Progenitor cell of endocrine pancreas (in vitro differentiated cells): ENCODE measurements around the gene KLF5. TPM values are rescaled to one million over a fixed set of nuclear protein-coding genes. Genes with fewer than 3 reads are reported as not detected.

ENCODE experiments used
- DNase-seq: peaks from one replicate; pipeline ENCODE4 v3.0.0; 2021; ENCODE audit warnings: low spot score; ENCODE audit not compliant: unreplicated experiment
- H3K27ac Mint-ChIP-seq: 2 replicates; pipeline ENCODE4 v1.8.0; 2021; ENCODE audit warnings: mild to moderate bottlenecking, moderate library complexity, mixed read lengths
- H3K27me3 Mint-ChIP-seq: 2 replicates; pipeline ENCODE4 v1.8.0; 2021; ENCODE audit warnings: mixed read lengths
- H3K36me3 Mint-ChIP-seq: 2 replicates; pipeline ENCODE4 v1.8.0; 2022; ENCODE audit warnings: mixed read lengths; ENCODE audit not compliant: insufficient read depth
- H3K4me1 Mint-ChIP-seq: 2 replicates; pipeline ENCODE4 v1.8.0; 2021; ENCODE audit warnings: low read depth, mixed read lengths
- H3K4me3 Mint-ChIP-seq: 2 replicates; pipeline ENCODE4 v1.8.0; 2021; ENCODE audit warnings: low read depth, mild to moderate bottlenecking, moderate library complexity, mixed read lengths
- H3K9me3 Mint-ChIP-seq: 2 replicates; pipeline ENCODE4 v1.8.0; 2021; ENCODE audit warnings: low read depth, mixed read lengths
- CTCF ChIP-seq: fragments of 200-600 bp; sonication (generic); IDR thresholded peaks from one replicate; pipeline ENCODE4 v1.5.0; 2021; ENCODE audit warnings: antibody characterized with exemption, mild to moderate bottlenecking; ENCODE audit not compliant: unreplicated experiment
- total RNA-seq: library from RNA; stranded (reverse); gene quantifications from 2 replicates; pipeline ENCODE4 v1.2.1, GENCODE V29; 2021

The KLF5 gene
- total RNA-seq, 1 donor from 2014 or later = 111 TPM

- Mint-ChIP-seq H3K9me3 (peaks cover 2% of the 10 kb centered on the region), H3K27me3 (no peaks in the 10 kb centered on the region), H3K4me1 (peaks cover 51% of the 10 kb centered on the region), H3K36me3 (peaks cover 26% of the 10 kb centered on the region), H3K27ac (peak overlapping the region; percentile 98), H3K4me3 (peak overlapping the region; percentile 56)
- TF ChIP-seq CTCF = no peak
- no peak for DNase-seq
Measured at GRCh38 chr13:73075954-73076353, 17.1 kb downstream of the KLF5 start.

DNA sequence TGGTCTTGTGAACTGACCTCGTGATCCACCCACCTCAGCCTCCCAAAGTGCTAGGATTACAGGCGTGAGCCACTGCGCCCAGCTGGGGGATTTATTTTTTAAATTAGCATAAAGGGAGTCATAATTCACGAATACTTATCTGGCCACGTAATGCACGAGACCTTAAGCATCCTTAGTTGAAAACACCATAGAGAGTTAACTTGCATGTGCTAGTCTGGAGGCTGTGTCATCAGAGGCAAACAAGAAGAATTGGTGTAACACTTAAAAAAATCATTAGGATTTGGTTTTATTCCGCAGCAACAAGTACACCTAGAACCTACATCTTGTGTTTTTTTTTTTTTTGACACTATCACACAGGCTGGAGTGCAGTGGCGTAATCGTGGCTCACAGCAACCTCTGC lies 19.1 kb downstream of the KLF5 start:
- no peak for TF ChIP-seq CTCF
- no peak overlapping the region for H3K4me3 Mint-ChIP-seq
- no peak for DNase-seq
- H3K9me3 Mint-ChIP-seq = peaks cover 2% of the 10 kb centered on the region
- H3K4me1 Mint-ChIP-seq = peaks cover 44% of the 10 kb centered on the region
- peak overlapping the region; percentile 73 for H3K27ac Mint-ChIP-seq
- H3K27me3 Mint-ChIP-seq = no peaks in the 10 kb centered on the region
- peaks cover 23% of the 10 kb centered on the region for H3K36me3 Mint-ChIP-seq

- Mint-ChIP-seq H3K27ac (no peak overlapping the region), H3K27me3 (no peaks in the 10 kb centered on the region), H3K4me1 (peaks cover 35% of the 10 kb centered on the region), H3K36me3 (peaks cover 21% of the 10 kb centered on the region), H3K9me3 (peaks cover 2% of the 10 kb centered on the region), H3K4me3 (no peak overlapping the region)
- no peak for TF ChIP-seq CTCF
- no peak for DNase-seq
Measured at GRCh38 chr13:73079359-73079758, 20.6 kb downstream of the KLF5 start.

DNA sequence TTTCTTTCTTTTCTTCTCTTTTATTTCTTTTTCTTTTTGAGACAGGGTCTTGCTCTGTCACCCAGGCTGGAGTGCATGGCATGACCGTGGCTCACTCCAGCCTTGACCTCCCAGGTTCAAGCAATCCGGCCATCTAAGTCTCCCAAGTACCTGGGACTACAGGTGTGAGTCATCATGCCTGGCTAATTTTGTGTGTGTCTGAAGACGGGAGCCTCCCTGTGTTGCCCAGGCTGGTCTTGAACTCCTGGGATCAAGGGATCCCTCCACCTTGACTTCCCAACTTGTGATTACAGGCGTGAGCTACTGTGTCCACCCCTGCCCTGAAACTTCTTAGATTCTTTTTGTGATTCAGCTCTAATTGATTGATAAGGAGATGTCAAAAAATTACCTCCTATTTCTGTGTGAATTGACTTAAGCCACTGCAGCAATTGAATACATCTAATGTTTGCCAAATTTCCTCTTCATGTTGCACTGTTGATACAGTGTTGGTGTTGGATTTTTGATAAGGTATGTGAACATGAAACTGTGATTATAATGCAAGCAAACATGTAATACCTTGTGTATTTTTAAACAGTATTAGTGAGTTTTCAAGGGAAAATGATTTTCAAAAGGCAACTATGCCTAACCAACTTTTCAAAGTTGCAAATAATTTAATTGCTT lies 22.6 kb downstream of the KLF5 start:
- no peak for TF ChIP-seq CTCF
- DNase-seq = no peak
- Mint-ChIP-seq H3K27me3 (no peaks in the 10 kb centered on the region), H3K4me1 (peaks cover 15% of the 10 kb centered on the region), H3K27ac (peak overlapping the region; percentile 67), H3K9me3 (peaks cover 2% of the 10 kb centered on the region), H3K36me3 (peaks cover 12% of the 10 kb centered on the region), H3K4me3 (no peak overlapping the region)

DNA sequence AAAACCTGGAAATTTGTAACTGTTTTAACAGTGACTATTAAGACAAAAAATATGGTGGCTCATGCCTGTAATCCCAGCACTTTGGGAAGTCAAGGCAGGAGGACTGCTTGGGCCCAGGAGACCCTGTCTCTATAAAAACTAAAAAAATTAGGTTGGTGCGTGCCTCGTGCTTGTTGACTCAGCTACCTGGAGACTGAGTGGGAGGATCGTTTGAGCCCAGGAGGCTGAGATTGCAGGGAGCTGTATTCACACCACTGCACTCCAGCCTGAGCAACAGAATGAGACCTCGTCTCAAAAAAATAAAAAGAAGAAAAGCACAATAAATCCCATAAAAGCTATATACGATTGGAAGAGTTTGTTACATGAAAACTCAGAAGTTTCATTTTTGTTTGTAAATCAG lies 23.7 kb downstream of the KLF5 start:
- Mint-ChIP-seq H3K9me3 (peaks cover 7% of the 10 kb centered on the region), H3K27me3 (no peaks in the 10 kb centered on the region), H3K4me3 (no peak overlapping the region), H3K36me3 (peaks cover 10% of the 10 kb centered on the region), H3K27ac (peak overlapping the region; percentile 84), H3K4me1 (peaks cover 15% of the 10 kb centered on the region)
- DNase-seq = no peak
- TF ChIP-seq CTCF = no peak
